ENCODE measurements around the gene BANF2.

BANF2 gene

GRCh38 chr20:17664025-17664633 is 35.6 kb upstream of the BANF2 start:
- DNase-seq, result no peak

DNA sequence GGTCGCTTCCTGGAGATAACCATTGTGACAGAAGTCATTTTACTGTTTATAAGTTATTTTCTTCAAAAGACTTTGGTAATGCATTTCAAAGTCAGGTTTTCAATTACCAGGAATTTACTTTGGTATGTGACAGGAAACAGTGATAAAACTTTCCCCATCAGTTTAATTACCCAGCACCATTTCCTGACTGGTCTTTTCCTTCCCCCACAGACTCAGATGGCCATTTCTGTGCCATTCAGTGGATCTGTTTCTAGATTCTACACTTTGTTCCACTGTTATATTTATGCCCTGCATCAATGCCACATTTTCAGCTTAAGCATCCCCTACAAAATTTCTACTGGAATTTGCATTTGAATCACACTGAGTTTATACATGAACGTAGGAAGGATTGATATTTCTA is 34.0 kb upstream of the BANF2 start:
- no peak for DNase-seq

DNA sequence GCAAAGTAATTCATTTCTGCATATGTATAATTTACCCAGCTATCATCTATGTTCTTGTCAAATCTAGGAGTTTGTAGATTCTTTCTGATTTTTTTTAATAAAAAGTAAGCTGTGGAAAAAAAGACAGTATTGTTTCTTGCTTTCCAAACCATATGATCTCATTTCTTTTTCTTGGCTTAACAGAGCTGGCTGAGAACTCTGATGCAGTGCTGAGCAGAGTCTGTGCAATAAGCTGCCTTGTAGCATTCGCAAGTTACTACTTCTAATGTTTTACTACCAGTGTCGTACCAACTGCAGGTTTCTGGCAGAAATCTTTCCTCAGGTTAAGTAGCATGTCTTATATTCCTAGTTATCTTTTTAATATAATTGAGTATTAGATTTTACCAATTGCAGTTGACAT is 33.3 kb upstream of the BANF2 start:
- DNase-seq, result no peak

DNA sequence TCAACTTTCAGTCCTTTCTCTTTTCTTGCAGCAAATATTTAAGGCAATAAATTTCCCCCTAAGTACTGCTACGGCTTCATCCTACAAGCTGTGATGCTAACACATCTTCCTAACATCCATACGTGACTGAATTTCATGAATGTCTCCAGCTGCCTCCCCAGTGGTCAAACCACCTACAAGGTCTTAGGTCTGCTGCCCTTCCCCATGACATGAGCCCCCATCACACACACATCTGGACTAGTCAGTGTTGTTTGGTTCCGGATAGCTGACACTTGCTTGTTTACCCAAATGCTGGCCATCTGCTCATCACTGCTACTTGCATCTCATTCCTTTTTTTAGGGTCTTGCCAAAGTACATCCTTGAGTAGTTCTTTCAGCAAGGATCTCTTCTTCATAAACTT is 32.3 kb upstream of the BANF2 start:
- DNase-seq, result no peak

DNA sequence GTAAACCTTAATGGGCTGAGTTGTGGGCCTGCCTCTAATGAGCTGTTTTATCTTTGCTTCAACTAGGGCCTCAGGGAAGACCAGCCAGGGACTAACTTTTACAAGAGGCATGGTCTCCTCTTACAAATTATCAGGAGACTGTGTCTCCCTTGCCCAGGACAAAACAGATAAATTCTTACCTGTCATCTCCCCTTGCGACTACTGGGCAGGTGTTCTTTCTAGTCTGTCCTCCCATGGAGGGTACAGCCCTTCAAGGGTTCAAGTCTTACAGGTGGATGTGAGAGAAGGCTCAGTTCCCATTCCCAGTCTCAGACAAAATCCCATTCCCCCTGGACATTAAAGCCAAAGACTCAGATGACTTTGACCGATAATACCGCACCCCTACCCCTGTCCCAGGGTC is 31.3 kb upstream of the BANF2 start:
- DNase-seq, result no peak

DNA sequence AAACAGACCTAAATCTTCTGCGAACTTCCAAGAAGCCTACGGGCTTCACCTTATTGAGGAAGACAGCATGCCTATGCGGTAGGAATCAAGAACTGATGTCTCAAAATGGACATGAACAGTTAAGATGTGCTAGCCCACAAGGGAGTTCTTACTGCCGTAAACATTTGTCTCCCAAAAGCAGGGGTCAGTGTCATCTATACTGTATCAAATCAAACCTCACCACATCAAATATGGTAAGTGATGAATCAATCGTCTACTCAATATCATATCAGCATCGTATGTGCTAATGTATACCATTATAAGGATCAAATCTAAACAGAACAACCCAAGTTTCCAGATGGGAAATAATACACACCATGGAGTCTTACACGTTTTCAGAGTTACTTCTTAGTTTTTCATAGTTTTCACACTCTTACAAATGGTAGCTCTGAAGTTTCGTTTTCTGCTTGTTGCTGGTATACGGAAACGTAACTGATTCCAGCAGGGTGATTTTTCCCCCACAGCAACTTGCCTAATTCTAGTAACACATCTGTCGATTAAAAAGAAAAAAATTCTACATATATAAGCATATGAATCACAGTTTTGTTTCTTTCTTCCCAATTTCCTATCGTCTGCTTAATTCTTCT is 30.3 kb upstream of the BANF2 start:
- DNase-seq, result no peak

DNA sequence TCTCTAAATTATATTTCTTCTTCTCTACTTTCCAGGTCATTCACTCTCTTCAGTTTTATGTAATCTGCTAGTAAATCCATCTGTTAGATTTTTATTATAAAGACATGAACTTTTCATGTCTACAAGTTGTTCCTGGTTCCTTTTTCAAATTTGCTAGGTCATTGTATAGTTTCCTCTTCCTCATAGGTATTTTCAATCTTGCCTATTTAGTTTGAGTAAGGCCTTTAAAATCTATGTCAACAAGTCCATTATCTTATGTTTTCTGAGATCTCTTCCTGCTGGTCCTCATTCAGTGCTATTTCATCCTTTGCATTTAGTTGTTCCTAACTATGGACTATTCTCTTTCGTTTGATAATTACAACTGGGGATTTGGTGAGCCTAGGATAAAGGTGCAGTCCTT is 28.8 kb upstream of the BANF2 start:
- DNase-seq, result no peak

DNA sequence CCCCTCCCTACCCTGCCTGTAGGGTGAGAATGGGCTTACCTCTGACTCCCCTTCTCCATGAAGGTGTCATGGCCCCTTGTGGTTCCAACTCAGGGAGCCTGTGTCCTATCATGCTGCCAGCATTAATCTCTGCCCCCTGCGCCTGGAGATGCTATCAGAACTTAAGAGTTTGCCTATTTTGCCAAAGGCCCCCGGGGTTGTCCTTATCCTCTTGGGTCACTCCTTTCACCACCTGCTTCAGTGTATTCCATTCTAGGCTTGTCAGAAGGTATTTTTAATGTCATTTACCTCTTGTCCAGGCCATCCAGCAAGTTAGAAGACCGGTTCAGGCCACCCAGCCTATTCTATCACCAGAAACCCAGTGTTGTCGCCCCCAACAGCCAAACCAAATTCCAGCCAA is 28.2 kb upstream of the BANF2 start:
- no peak for DNase-seq

GRCh38 chr20:17673084-17673483 is 26.7 kb upstream of the BANF2 start:
- DNase-seq, result no peak

DNA sequence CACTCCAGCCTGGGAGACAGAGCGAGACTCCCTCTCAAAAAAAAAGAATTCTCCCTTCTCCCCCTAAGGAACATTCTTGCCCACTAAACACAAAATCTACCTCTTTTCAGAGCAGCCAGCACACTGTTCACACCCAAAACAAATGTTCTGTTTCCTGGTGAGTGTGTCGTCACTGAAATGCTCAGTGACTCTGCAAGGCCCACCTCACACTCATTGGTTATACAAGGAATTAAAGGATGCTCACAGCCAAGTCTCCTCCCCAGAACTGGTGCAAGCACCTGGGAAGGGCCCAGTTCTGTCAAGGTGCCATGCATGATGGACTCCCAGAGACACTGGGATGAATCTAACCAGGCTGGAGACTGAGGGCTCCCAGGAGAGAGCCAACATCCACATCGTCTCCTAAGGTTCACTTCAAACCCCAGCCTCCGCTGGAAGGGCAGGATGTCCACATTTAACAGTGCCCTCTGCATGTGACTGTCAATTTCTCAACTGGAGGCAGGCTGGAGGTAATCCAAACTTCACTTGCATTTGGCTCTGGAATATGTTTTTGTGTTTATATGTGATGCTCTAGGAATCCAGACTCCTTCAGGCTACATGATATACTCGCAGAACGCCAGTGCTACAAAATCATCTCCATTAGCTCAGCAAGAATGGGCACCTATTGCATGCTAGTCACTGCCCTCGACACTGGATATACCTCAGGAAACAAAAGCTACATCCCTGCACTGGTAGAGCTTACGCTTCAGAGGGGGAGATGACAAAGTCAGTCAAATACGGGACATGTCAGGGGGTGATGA is 24.8 kb upstream of the BANF2 start:
- no peak for DNase-seq

DNA sequence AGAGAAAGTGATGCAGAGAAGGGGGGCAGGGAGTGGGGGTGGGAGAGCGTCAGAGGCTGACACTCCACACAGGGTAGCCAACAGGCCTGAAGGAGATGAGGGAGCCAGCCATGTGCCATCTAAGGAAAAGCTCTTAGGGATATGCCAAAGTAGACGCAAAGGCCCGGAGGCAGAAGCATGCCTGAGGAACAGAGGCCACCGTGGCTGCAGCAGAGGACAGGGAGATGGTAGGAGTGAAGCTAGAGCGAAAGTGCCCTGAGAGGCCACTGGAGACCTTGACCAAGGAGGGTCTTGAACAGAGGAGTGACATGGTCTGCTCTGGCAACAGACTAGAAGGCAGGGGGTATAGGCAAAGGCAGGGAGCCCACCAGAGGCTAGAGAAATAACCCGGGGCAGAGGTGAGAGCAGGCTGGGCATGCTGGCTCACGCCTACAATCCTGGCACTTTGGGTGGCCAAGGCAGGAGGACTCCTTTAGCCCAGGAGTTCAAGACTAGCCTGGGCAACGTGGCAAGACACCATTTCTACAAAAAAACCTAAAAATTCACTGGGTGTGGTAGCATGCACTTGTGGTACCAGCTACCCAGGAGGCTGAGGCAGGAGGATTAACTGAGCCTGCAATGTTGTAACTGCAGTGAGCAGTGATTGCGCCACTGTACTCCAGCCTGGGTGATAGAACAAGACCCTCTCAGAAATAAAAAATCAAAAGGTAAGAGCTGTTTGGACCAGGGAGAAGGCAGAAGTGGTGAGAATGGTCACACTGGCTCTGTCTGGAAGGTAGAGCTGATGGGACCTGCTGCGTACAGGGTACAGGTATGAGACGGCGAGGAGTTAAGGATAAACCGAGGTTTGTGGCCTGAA is 24.0 kb upstream of the BANF2 start:
- no peak for DNase-seq

- no peak for DNase-seq
Observed at GRCh38 chr20:17676378-17676759, 23.4 kb upstream of the BANF2 start.

DNA sequence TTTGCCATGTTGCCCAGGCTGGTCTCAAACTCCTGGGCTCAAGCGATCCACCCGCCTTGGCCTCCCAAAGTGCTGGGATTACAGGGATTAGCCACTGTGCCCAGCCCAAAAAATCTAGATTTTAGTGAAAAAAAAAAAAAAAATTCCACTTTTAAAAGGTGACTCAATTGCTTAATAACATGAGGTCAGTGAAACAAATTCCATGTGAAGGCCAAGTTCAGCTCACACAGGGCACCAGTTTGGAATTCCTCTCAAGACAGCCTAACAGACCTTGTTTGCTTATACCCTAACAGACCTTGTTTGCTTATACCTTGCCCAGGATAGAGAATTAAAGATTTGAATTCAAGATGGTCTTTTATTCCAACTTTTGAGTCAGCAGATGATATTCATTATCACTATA is 22.8 kb upstream of the BANF2 start:
- DNase-seq, result no peak

- DNase-seq, result no peak
Observed at GRCh38 chr20:17678295-17678694, 21.5 kb upstream of the BANF2 start.

GRCh38 chr20:17678886-17679285 is 20.9 kb upstream of the BANF2 start:
- DNase-seq, result no peak

DNA sequence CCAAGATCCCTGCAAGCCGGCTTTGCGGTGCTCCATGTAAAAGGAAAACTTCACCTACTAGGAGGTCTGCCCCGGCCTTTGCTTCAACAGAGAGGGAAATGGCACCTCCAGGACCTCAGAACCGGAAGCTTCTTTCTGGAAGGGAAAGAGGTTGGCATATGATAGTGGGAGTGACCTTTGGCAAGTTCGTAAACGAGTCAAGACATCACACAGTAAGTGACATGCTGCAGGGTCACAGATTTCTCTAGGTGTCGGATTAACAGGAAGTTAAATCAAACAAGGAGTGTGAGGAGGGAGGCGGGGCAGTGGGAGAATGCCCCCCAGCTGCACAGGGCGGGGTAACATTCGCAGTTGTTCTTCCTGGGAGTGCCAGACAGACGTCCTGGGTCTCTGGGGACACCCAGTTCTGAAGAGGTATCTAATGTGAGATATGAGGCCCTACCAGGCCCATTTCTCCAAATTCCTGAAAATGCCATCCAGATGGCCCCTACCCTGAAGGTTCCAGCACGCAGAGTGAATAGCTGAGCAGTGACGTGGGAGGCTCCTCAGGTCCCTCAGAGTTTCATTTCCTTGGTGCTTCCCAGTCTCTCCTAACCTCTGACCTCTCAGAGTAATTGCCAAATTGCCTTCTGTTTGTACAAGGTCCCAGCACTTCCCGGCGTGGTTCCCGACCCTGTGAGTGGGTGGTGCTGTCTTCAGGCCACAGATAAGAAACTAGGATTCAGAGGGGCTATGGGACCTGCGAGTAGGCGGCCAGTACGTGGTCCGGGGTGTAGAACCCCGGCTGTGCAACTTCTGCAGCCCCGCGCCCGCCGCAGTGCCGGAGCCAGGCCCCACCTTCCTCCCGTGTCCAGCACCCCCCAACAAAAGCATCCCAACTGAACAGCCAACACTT is 19.6 kb upstream of the BANF2 start:
- DNase-seq, result no peak

DNA sequence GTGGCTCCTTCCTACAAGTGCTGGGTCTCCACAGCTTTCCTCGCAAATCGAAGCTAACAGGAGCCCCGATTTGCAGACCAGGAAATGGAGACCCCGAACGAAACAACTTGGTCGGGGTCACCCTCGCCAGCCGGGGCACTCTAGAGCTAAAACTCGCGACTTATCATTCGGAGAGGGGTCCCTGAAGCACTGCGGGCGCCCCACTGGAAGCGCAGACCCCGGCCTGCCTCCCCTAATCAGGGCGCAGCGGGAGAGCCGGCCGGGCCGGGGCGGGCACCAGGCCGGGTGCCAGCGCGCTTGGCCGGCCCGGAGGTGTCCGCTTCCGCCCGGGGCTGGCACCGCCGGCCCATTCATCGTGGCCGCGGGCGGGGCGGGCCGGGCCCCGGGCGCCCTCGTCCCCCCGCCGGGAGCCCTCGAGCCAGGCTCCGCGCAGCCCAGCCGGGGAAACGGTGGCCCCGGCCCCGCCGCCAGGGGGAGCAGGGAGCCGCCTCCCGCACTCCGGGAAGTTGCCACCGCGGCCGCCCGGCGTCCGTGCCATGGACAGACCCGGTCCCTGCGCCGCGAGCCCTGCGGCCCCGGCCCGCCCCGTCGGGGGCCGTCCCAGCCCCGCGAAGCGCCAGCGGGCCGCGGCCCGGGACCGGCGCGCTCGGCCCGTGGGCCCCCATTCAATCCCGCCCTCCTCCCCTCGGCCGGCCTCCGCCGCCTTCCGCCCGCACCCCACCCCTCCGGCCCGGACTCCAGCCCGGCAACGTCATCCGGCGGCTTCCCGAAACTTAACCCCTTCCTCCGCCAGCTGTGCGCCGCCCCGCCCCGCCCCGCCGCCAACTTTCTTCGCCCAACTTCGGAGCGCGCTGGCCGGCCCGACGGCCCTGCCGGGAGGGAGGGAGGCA is 18.7 kb upstream of the BANF2 start:
- DNase-seq, result peak; percentile 85

GRCh38 chr20:17681726-17682102 is 18.1 kb upstream of the BANF2 start:
- no peak for DNase-seq

DNA sequence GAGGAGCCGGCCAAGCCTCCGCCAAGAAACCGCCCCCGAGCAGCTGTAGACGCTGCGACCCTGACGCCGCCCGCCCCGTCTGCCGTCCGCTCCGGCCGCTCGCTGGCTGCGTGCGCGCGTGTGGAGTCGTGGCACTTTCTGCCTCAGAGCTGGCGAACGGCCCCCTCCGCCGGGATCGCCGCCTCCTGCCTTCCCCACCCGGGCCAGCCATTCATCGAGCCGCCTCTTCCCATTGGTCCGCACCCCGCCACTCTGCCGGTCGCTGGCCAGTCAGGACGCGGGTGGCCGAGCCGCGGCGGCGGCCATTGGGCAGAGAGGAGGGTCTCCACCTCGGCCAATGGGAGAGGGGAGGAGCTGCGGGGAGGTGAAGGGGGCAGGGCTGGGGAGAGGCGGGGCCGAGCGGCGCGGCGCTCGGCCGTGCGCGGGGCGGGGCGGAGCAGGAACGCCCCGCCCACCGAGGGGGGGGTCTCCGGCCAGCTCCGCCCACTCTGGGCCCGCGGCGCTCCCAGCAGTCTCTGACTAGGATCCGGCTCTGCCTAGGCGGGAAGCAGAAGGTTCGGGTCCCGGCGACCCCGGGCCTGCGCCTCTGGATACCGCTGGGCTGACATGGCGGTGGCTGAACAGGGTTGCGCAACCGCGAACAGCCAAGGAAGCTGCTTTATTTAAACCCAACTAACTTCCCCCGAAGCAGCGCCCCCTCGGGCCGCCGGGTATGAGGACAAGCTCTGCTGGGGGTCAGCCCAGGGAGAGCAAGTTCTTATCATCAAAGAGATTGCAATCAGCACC is 17.5 kb upstream of the BANF2 start, which contains the start of gene RRBP1:
RRBP1 (minus strand) TSS at position 140 of the 786 bp plus-strand sequence. CDS start 21,735 bp downstream, outside the sequence.
- DNase-seq, result peak; percentile 95

DNA sequence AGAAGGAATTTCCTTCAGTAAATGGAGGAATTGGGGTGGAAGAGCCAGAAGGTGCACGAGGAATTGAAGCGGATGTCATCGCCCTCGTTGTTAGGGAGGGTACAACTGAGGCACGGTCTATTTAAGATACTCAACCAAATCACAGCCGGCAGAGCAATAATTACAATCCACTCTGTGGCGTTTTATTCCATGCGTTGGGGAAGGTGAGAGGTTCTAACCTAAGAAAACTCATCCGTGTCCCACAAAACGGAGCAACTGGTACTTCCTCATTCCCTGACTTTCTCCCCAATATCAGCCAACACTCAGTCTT is 16.9 kb upstream of the BANF2 start:
- no peak for DNase-seq

Data from activated T-cell treated with anti-CD3 and anti-CD28 coated beads, Interleukin-2, amount 50 U/mL, for 1 hour (primary cell).